ENCODE measurements around the gene SSUH2.

Gene SSUH2

GRCh38 chr3:8619548-8619947 is 25.1 kb downstream of the SSUH2 start:
- DNase-seq (ENCODE audit: low spot score in 2 of 2): no peak

DNA sequence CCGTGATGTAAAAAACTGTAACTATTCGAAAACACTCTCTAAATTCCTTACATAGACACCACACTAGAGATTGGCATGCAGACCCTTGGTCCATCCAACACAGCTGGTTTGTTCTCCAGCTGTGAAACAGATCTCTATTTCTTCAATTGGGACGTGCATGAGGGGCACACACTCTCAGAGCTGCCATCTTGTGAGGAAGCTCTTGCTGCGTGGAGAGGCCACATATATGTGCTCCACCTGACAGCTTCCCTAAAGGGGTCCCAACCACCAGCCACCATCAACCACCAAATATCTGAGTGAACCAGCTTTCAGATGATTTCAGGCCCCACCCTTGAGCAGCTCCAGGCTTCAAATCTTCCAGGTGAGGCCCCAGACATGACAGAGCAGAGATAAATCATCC is 25.6 kb downstream of the SSUH2 start:
- Mint-ChIP-seq H3K4me3 (no peak overlapping the region), H3K36me3 (no peaks in the 10 kb centered on the region), H3K27ac (no peak overlapping the region), H3K4me1 (peaks cover 7% of the 10 kb centered on the region), H3K9me3 (no peaks in the 10 kb centered on the region)
- DNase-seq (ENCODE audit: low spot score in 2 of 2): no peak
- ATAC-seq: no peak

More at GRCh38 chr3:8619548-8619947, 25.1 kb downstream of the SSUH2 start:
- Mint-ChIP-seq H3K4me1 (peaks cover 7% of the 10 kb centered on the region), H3K36me3 (no peaks in the 10 kb centered on the region), H3K27ac (no peak overlapping the region), H3K4me3 (no peak overlapping the region), H3K9me3 (no peaks in the 10 kb centered on the region)
- no peak for ATAC-seq

DNA sequence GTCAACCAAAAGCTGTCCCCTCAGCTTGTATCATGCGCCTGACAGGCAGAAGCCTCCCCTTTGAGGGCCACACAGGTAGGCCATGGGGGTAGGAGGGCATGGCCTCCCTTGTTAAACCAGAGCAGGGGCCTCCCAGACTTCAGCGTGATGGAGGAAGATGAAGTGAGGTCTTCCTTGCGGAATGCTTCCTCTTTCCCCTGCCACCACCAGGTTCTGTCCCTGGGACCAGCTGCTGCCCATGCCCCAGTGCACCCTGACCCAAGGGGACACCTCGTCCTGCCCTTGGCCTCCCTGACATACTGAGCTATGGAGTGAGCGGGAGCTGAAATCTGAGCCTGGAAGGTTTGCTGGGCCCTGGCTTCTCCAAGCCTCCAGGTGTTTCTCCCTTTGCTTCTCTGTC is 26.7 kb downstream of the SSUH2 start:
- Mint-ChIP-seq H3K27ac (no peak overlapping the region), H3K4me1 (peaks cover under 1% of the 10 kb centered on the region), H3K9me3 (no peaks in the 10 kb centered on the region), H3K4me3 (no peak overlapping the region), H3K36me3 (no peaks in the 10 kb centered on the region)
- DNase-seq (ENCODE audit: low spot score in 2 of 2) (no peak), ATAC-seq (no peak)

DNA sequence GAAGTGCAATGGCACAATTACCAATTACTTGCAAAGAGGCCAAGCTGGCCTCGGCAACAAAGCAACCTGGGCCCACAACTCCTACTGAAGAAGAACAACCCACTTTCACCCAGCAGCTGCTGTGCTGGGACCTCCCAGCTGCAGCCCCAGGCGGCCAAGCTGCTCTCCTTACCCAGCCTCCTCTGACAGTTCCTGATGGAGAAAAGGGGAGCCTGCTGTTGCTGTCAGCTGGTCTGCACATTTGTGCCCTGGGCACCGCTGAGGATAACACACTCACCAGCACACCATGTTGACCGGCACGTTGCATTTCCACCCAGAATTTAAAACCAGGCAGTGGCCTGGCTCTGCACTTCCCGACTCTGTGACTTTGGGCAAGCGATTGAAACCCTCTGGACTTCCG is 33.6 kb downstream of the SSUH2 start:
- Mint-ChIP-seq H3K36me3 (no peaks in the 10 kb centered on the region), H3K4me1 (no peaks in the 10 kb centered on the region), H3K27ac (no peak overlapping the region), H3K4me3 (no peak overlapping the region), H3K9me3 (no peaks in the 10 kb centered on the region)
- ATAC-seq (no peak), DNase-seq (ENCODE audit: low spot score in 2 of 2) (peak in 1 of 2 donors; percentile 0)

GRCh38 chr3:8608791-8609467 is 35.7 kb downstream of the SSUH2 start:
- H3K4me3 Mint-ChIP-seq: no peak overlapping the region
- ATAC-seq (no peak), DNase-seq (ENCODE audit: low spot score in 2 of 2) (no peak)
- H3K27ac Mint-ChIP-seq: no peak overlapping the region
- no peaks in the 10 kb centered on the region for H3K4me1 Mint-ChIP-seq
- no peaks in the 10 kb centered on the region for H3K36me3 Mint-ChIP-seq
- H3K9me3 Mint-ChIP-seq: no peaks in the 10 kb centered on the region

DNA sequence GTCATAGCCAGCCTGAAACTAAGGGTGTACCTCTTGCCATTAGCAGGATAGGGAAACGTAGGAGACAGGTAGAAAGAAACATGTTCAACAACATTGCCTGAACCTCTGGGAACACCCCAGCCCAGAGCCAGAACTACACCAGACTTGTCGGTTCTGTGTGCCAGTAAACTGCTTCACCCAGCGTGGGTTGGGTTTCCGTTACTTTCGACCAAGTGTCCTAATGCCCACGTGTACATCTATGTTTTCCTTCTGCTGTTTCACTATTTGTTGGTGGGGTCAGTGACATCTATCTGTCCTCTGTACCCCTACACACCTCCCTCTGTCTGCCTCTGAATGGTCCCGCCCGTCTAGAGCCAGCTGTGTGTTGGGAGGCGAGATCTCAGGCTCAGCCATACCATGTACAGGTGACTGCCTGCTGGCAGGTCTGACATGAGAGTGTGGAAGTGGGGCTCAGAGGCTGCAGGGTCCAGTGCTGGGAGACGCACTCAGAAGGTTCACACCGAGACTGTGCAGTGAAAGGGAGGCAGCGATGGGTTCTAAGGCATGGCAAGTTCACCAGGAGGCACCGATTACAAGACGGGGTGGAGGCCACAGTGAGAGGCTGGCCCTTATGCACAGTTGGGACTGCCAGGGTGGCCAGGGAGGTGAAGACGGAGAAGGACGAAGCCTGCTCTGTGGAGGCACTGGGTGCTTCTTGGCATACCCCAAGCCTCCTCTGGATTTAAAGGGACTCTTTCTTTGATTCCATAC is 36.4 kb downstream of the SSUH2 start:
- Mint-ChIP-seq H3K4me1 (no peaks in the 10 kb centered on the region), H3K9me3 (no peaks in the 10 kb centered on the region), H3K27ac (no peak overlapping the region), H3K4me3 (no peak overlapping the region), H3K36me3 (no peaks in the 10 kb centered on the region)
- ATAC-seq (peak; percentile 20), DNase-seq (ENCODE audit: low spot score in 2 of 2) (no peak)

- Mint-ChIP-seq H3K4me3 (no peak overlapping the region), H3K36me3 (no peaks in the 10 kb centered on the region), H3K27ac (no peak overlapping the region), H3K4me1 (no peaks in the 10 kb centered on the region), H3K9me3 (no peaks in the 10 kb centered on the region)
- ATAC-seq (peak; percentile 31), DNase-seq (ENCODE audit: low spot score in 2 of 2) (no peak)
These were observed 37.2 kb downstream of the SSUH2 start for GRCh38 chr3:8607234-8608040.

GRCh38 chr3:8606701-8607231 is 37.8 kb downstream of the SSUH2 start:
- no peak overlapping the region for H3K4me3 Mint-ChIP-seq
- no peaks in the 10 kb centered on the region for H3K36me3 Mint-ChIP-seq
- no peaks in the 10 kb centered on the region for H3K9me3 Mint-ChIP-seq
- no peaks in the 10 kb centered on the region for H3K4me1 Mint-ChIP-seq
- no peak overlapping the region for H3K27ac Mint-ChIP-seq
- ATAC-seq (no peak), DNase-seq (ENCODE audit: low spot score in 2 of 2) (no peak)

GRCh38 chr3:8604988-8605387 is 39.6 kb downstream of the SSUH2 start:
- H3K4me3 Mint-ChIP-seq: no peak overlapping the region
- no peak overlapping the region for H3K27ac Mint-ChIP-seq
- no peaks in the 10 kb centered on the region for H3K4me1 Mint-ChIP-seq
- H3K36me3 Mint-ChIP-seq: no peaks in the 10 kb centered on the region
- DNase-seq (ENCODE audit: low spot score in 2 of 2) (no peak), ATAC-seq (no peak)
- no peaks in the 10 kb centered on the region for H3K9me3 Mint-ChIP-seq

DNA sequence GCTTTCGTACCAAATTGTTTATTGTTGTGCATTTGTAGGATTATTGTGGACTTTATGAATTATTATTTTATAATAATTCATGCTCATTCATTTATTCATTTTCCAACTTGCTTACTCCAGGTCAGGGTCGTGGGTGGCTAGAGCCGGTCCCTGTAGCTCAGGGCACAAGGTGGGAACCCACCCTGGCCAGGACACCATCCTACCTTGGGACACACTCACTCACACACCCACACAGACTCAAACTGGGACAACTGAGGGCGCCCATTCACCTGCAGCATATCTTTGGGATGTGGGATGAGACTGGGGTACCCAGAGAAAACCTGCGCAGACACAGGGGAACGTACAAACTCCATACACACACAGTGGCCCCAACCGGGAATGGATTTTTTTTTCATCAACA is 40.6 kb downstream of the SSUH2 start:
- ATAC-seq: no peak

GRCh38 chr3:8603115-8603710 is 41.4 kb downstream of the SSUH2 start:
- no peak for DNase-seq (ENCODE audit: low spot score in 2 of 2)
- Mint-ChIP-seq H3K4me3 (no peak overlapping the region), H3K9me3 (no peaks in the 10 kb centered on the region), H3K36me3 (no peaks in the 10 kb centered on the region), H3K4me1 (no peaks in the 10 kb centered on the region), H3K27ac (no peak overlapping the region)
- no peak for ATAC-seq

More for the DNA sequence above, 40.6 kb downstream of the SSUH2 start:
- no peaks in the 10 kb centered on the region for H3K9me3 Mint-ChIP-seq
- no peak overlapping the region for H3K27ac Mint-ChIP-seq
- H3K36me3 Mint-ChIP-seq: no peaks in the 10 kb centered on the region
- H3K4me1 Mint-ChIP-seq: no peaks in the 10 kb centered on the region
- no peak overlapping the region for H3K4me3 Mint-ChIP-seq
- DNase-seq (ENCODE audit: low spot score in 2 of 2): no peak

GRCh38 chr3:8600457-8600856 is 44.1 kb downstream of the SSUH2 start:
- Mint-ChIP-seq H3K9me3 (no peaks in the 10 kb centered on the region), H3K36me3 (no peaks in the 10 kb centered on the region), H3K4me3 (no peak overlapping the region), H3K27ac (no peak overlapping the region), H3K4me1 (no peaks in the 10 kb centered on the region)
- ATAC-seq (no peak), DNase-seq (ENCODE audit: low spot score in 2 of 2) (no peak)

DNA sequence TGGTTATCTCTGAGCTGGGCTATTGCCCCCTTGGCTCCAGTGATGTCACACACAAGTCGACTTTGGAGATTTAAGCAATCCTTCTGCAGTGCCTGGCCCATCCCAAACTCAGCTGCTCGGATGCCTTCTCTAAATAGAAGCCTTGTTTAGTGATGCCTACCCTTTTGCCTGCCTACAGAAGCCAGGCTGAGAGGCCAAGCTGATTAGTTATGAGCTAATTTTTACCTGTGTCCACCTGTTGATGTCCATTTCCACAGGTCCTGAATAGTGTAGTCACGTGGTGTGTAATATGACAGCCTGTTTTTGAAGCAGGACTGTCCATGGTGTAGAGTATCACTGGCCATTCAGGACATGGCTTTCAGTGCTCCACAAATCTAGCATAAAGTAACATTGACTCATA is 45.5 kb downstream of the SSUH2 start:
- H3K36me3 Mint-ChIP-seq: no peaks in the 10 kb centered on the region
- no peak for ATAC-seq
- no peak for DNase-seq (ENCODE audit: low spot score in 2 of 2)
- no peaks in the 10 kb centered on the region for H3K9me3 Mint-ChIP-seq
- no peak overlapping the region for H3K27ac Mint-ChIP-seq
- H3K4me3 Mint-ChIP-seq: no peak overlapping the region
- H3K4me1 Mint-ChIP-seq: no peaks in the 10 kb centered on the region

DNA sequence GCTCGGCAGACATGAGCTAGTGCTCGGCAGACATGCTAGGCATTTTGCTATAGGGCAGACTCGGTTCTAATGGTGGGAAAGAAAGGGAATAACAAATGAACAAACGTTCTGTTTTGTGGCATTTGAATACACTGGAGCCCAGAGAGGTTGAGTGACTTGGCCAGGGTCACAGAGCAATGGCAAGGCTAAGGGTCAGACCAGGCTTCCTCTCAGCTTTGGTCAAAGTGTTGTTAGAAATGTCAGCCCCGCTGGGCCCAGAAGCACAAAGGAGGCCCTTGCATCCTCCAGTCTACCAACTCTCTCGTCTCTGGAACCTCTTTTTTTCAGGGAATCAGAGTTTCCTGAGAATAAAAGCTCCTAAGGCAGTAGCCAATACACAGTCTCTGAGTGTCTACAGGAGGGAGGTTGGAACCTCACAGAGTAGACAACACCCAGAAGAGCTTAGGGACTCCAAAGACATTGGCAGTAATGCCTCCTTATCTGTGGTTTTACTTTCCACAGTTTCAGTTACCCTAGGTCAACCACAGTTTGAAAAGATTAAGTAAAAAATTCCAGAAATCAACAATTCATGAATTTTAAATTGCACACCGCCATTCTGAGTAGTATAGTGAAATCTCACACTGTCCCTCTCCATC is 47.3 kb downstream of the SSUH2 start:
- Mint-ChIP-seq H3K4me3 (no peak overlapping the region), H3K9me3 (no peaks in the 10 kb centered on the region), H3K4me1 (no peaks in the 10 kb centered on the region), H3K27ac (no peak overlapping the region), H3K36me3 (no peaks in the 10 kb centered on the region)
- DNase-seq (ENCODE audit: low spot score in 2 of 2) (no peak), ATAC-seq (no peak)
